Measurements from ENCODE around the gene SLC25A24. TPM values are rescaled to one million over a fixed set of nuclear protein-coding genes. Genes with fewer than 3 reads are reported as not detected.

SLC25A24 gene
- total and polyA plus RNA-seq, 2 of the 13 experiments (the other 11 are each of a cell fraction or from before 2014, with no cell fraction given) = 8.0 to 12.4 TPM

DNA sequence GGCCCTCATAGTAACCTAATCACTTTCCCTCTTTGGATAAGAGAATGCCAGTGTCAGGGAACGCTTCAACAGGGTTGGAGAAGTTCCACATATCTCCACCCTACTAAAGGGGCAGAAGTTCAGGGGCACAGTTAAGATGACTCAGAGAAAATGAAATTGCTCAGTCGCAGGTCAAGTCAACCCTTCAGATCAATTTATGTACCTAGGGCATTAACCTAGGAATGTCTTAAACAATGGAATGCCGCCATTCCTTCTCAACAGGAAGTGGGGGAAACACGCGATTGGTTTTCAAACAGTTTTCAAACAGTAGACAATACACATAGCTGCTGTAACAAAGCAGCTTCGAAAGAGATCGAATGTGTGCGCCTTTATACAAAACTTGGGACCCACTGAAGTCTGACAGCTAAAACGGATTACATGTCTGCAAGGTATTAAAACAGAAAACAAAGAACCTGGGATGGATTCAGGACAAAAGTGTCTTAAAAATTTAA is 897 bp downstream of the SLC25A24 start:
- no peak overlapping the region for H3K27ac ChIP-seq (ENCODE audit: extremely low read length, insufficient read depth, low read length)
- in situ Hi-C loops (cut with HindIII; ENCODE audit: extremely low pct_ligation_motif_present, low pct_unique_long_range_greater_than_20kb) = no loop called here
- ChIA-PET CTCF (ENCODE audit: low intra/inter-chr PET ratio, low total read pairs) (no interaction called here), POLR2A (interaction anchor here (1.4 to 1.8 kb wide), 2 partner anchors 18 to 40 kb away, joined by 3 read pairs; no protein-coding TSS in a partner anchor)
- H3K4me2 ChIP-seq (ENCODE audit: low read depth, low read length) = peak overlapping the region; percentile 81
- H3K4me3 ChIP-seq (replicated peaks in 1 of 3; ENCODE audit: insufficient read depth in 1 of 3, low read depth in 2 of 3, low read length in 3 of 3) = peak overlapping the region; percentile 57 to 83 (median 75)
- WGBS (ENCODE audit: low lambda C conversion rate) = 38% methylated on average over 9 of the region's 9 CpGs
- H4K20me1 ChIP-seq (ENCODE audit: insufficient read depth, low read length) = no peaks in the 10 kb centered on the region
- ATAC-seq = peak; percentile 39
- TSS peak; percentile 50 for BruUV-seq (replicated peaks)
- H3K9me3 ChIP-seq (ENCODE audit: low read length) = no peaks in the 10 kb centered on the region
- intact Hi-C loops (cut with micrococcal nuclease; ENCODE audit: unreplicated experiment) = loop anchor here (5.0 kb wide), 1 partner anchor 147 kb away; no protein-coding TSS in a partner anchor
- no peak for FAIRE-seq
- H3K36me3 ChIP-seq (replicated peaks in 1 of 2; ENCODE audit: control insufficient read depth in 1 of 2, insufficient read depth in 2 of 2, low read length in 2 of 2) = no peaks in the 10 kb centered on the region
- H3K4me1 ChIP-seq (ENCODE audit: insufficient read depth, low read length) = 0 out of 2 replicates have a peak, but pooled peaks cover 21% of the 10 kb centered on the region
- H2AFZ ChIP-seq (ENCODE audit: low read length) = no peak overlapping the region
- peak overlapping the region; percentile 62 for H3K9ac ChIP-seq (ENCODE audit: insufficient read depth, low read depth, low read length)
- DNase-seq (ENCODE audit: low spot score) = peak; percentile 20
- no peaks in the 10 kb centered on the region for H3K79me2 ChIP-seq (ENCODE audit: insufficient read depth, low read length)
- H3K27me3 ChIP-seq (ENCODE audit: control insufficient read depth in 1 of 2, insufficient read depth in 2 of 2, low read length in 2 of 2) = peaks cover 0 to 8% of the 10 kb centered on the region in 2 experiments; a peak in 1 of 5 replicates
- TF ChIP-seq TBL1XR1 (IDR thresholded peaks at IDR 0.05; ENCODE audit: borderline replicate concordance, low read length, partially characterized antibody) (no peak), SOX13 (IDR thresholded peaks at IDR 0.05) (no peak), SOX13 (CRISPR knock-in tag; conservative IDR thresholded peaks at IDR 0.05 in 1 of 2, IDR thresholded peaks at IDR 0.05 in 1 of 2) (peak in 1 of 2 experiments; percentile 49; a peak in 2 of 4 replicates), ZNF678 (CRISPR knock-in tag; IDR thresholded peaks at IDR 0.05) (no peak), FOXA3 (CRISPR knock-in tag; IDR thresholded peaks at IDR 0.05) (0 out of 2 replicates have a peak, but pooled peaks have one; percentile 6), GMEB2 (CRISPR knock-in tag; IDR thresholded peaks at IDR 0.05; ENCODE audit: low read depth) (no peak), PAWR (CRISPR knock-in tag; IDR thresholded peaks at IDR 0.05; ENCODE audit: borderline replicate concordance) (no peak), ZNF343 (CRISPR knock-in tag; IDR thresholded peaks at IDR 0.05) (no peak), NFYB (CRISPR knock-in tag; IDR thresholded peaks at IDR 0.05) (no peak), PLRG1 (conservative IDR thresholded peaks at IDR 0.05) (no peak), SRY (CRISPR knock-in tag; IDR thresholded peaks at IDR 0.05) (no peak), NFE2 (CRISPR knock-in tag; IDR thresholded peaks at IDR 0.05) (no peak), HOXA7 (CRISPR knock-in tag; IDR thresholded peaks at IDR 0.05) (no peak), FOSL2 (CRISPR knock-in tag; IDR thresholded peaks at IDR 0.05) (peak; percentile 45), ZNF891 (CRISPR knock-in tag; IDR thresholded peaks at IDR 0.05) (no peak), ZBTB26 (CRISPR knock-in tag; IDR thresholded peaks at IDR 0.05; ENCODE audit: borderline replicate concordance) (no peak), RARA (CRISPR knock-in tag; IDR thresholded peaks at IDR 0.05) (0 out of 2 replicates have a peak, but pooled peaks have one; percentile 26), ZNF790 (CRISPR knock-in tag; IDR thresholded peaks at IDR 0.05; ENCODE audit: borderline replicate concordance) (no peak), BRD4 (CRISPR knock-in tag; IDR thresholded peaks at IDR 0.05) (no peak), GFI1 (CRISPR knock-in tag; IDR thresholded peaks at IDR 0.05; ENCODE audit: borderline replicate concordance) (no peak), FOXK2 (IDR thresholded peaks at IDR 0.05) (no peak), MEIS1 (CRISPR knock-in tag; IDR thresholded peaks at IDR 0.05; ENCODE audit: borderline replicate concordance) (no peak)
- TF ChIP-seq, protein P1, sequence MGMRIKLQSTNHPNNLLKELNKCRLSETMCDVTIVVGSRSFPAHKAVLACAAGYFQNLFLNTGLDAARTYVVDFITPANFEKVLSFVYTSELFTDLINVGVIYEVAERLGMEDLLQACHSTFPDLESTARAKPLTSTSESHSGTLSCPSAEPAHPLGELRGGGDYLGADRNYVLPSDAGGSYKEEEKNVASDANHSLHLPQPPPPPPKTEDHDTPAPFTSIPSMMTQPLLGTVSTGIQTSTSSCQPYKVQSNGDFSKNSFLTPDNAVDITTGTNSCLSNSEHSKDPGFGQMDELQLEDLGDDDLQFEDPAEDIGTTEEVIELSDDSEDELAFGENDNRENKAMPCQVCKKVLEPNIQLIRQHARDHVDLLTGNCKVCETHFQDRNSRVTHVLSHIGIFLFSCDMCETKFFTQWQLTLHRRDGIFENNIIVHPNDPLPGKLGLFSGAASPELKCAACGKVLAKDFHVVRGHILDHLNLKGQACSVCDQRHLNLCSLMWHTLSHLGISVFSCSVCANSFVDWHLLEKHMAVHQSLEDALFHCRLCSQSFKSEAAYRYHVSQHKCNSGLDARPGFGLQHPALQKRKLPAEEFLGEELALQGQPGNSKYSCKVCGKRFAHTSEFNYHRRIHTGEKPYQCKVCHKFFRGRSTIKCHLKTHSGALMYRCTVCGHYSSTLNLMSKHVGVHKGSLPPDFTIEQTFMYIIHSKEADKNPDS (CRISPR knock-in tag; IDR thresholded peaks at IDR 0.05) = no peak

Data from HepG2 (cell line).